H9 (cell line): ENCODE measurements around the gene ACSL6. TPM values are rescaled to one million over a fixed set of nuclear protein-coding genes. Genes with fewer than 3 reads are reported as not detected.

ENCODE experiments used
- DNase-seq: peaks from one replicate; pipeline ENCODE4 v3.0.0-alpha.2; 2017
- H2AFZ ChIP-seq: one replicate; pipeline ENCODE4 v1.6.1; 2013; ENCODE audit warnings: mild to moderate bottlenecking, low read length, control low read depth, moderate library complexity
- H2AK5ac ChIP-seq: 2 replicates; pipeline ENCODE4 v1.6.1; 2013; ENCODE audit warnings: low read length, control low read depth, mixed read lengths; ENCODE audit not compliant: insufficient read length
- H2BK120ac ChIP-seq: one replicate; pipeline ENCODE4 v1.6.1; 2013; ENCODE audit warnings: low read depth, mild to moderate bottlenecking, low read length, control low read depth, inconsistent platforms; ENCODE audit not compliant: poor library complexity, severe bottlenecking
- H2BK12ac ChIP-seq: 2 replicates; pipeline ENCODE4 v1.6.1; 2013; ENCODE audit warnings: low read length, control low read depth, mixed read lengths, low read depth; ENCODE audit not compliant: insufficient read length
- H2BK15ac ChIP-seq: 2 replicates; pipeline ENCODE4 v1.6.1; 2013; ENCODE audit warnings: low read depth, low read length, control low read depth
- H2BK20ac ChIP-seq: one replicate; pipeline ENCODE4 v1.6.1; 2013; ENCODE audit warnings: low read depth, mild to moderate bottlenecking, low read length, control low read depth, inconsistent platforms; ENCODE audit not compliant: poor library complexity, severe bottlenecking
- H2BK5ac ChIP-seq: 2 replicates; pipeline ENCODE4 v1.6.1; 2013; ENCODE audit warnings: low read length, control low read depth, mixed read lengths; ENCODE audit not compliant: insufficient read length
- H3K14ac ChIP-seq: 2 replicates; pipeline ENCODE4 v1.6.1; 2013; ENCODE audit warnings: low read length, control low read depth; ENCODE audit not compliant: insufficient read depth
- H3K18ac ChIP-seq: 2 replicates; pipeline ENCODE4 v1.6.1; 2013; ENCODE audit warnings: low read depth, mild to moderate bottlenecking, mixed read lengths, low read length, control low read depth; ENCODE audit not compliant: insufficient read length
- H3K23ac ChIP-seq: 2 replicates; pipeline ENCODE4 v1.6.1; 2013; ENCODE audit warnings: low read length, control low read depth, mixed read lengths, low read depth; ENCODE audit not compliant: insufficient read length
- H3K23me2 ChIP-seq: 2 replicates; pipeline ENCODE4 v1.6.1; 2013; ENCODE audit warnings: low read depth, mild to moderate bottlenecking, mixed read lengths, low read length, control low read depth; ENCODE audit not compliant: insufficient read length, poor library complexity, severe bottlenecking
- H3K27ac ChIP-seq: 2 replicates; pipeline ENCODE4 v1.5.1; 2013; ENCODE audit warnings: low read length, control low read depth, mixed read lengths, low read depth; ENCODE audit not compliant: insufficient read length
- H3K27me3 ChIP-seq: 2 replicates; pipeline ENCODE4 v1.6.1; 2013; ENCODE audit warnings: low read length, control low read depth, inconsistent platforms; ENCODE audit not compliant: insufficient read depth
- H3K4ac ChIP-seq: 2 replicates; pipeline ENCODE4 v1.6.1; 2013; ENCODE audit warnings: low read depth, mild to moderate bottlenecking, control low read depth, inconsistent platforms, low read length, moderate library complexity
- H3K4me1 ChIP-seq: 2 replicates; pipeline ENCODE4 v1.6.1; 2013; ENCODE audit warnings: low read length, control low read depth, inconsistent platforms; ENCODE audit not compliant: insufficient read depth
- H3K4me2 ChIP-seq: 2 replicates; pipeline ENCODE4 v1.6.1; 2013; ENCODE audit warnings: low read length, control low read depth, mixed read lengths; ENCODE audit not compliant: insufficient read length, insufficient read depth
- H3K56ac ChIP-seq: 2 replicates; pipeline ENCODE4 v1.6.1; 2013; ENCODE audit warnings: low read depth, mild to moderate bottlenecking, mixed read lengths, low read length, control low read depth; ENCODE audit not compliant: insufficient read length
- H3K79me1 ChIP-seq: 2 replicates; pipeline ENCODE4 v1.6.1; 2013; ENCODE audit warnings: low read depth, mild to moderate bottlenecking, moderate library complexity, low read length, control low read depth, inconsistent platforms; ENCODE audit not compliant: insufficient read depth, poor library complexity, severe bottlenecking
- H3K79me2 ChIP-seq: 2 replicates; pipeline ENCODE4 v1.6.1; 2013; ENCODE audit warnings: low read length, control low read depth, inconsistent platforms; ENCODE audit not compliant: insufficient read depth
- H3K9ac ChIP-seq: 2 replicates; pipeline ENCODE4 v1.6.1; 2013; ENCODE audit warnings: low read length, control low read depth, mixed read lengths; ENCODE audit not compliant: insufficient read length; ENCODE audit errors: extremely low read depth
- H3K9me3 ChIP-seq: one replicate; pipeline ENCODE4 v1.6.1; 2013; ENCODE audit warnings: low read depth, low read length, inconsistent platforms; ENCODE audit not compliant: control insufficient read depth
- H3T11ph ChIP-seq: one replicate; pipeline ENCODE4 v1.6.1; 2013; ENCODE audit warnings: mild to moderate bottlenecking, low read length, control low read depth, inconsistent platforms
- H4K20me1 ChIP-seq: one replicate; pipeline ENCODE4 v1.6.1; 2013; ENCODE audit not compliant: control insufficient read depth, insufficient read length, insufficient read depth
- H4K5ac ChIP-seq: 2 replicates; pipeline ENCODE4 v1.6.1; 2013; ENCODE audit warnings: low read depth, mild to moderate bottlenecking, mixed read lengths, low read length, control low read depth; ENCODE audit not compliant: insufficient read length
- H4K8ac ChIP-seq: replicated peaks from 2 replicates; pipeline ENCODE4 v1.6.1; 2013; ENCODE audit warnings: low read length, control low read depth, mixed read lengths, low read depth; ENCODE audit not compliant: insufficient read length
- H4K91ac ChIP-seq: 2 replicates; pipeline ENCODE4 v1.6.1; 2013; ENCODE audit warnings: low read depth, mild to moderate bottlenecking, moderate library complexity, mixed read lengths, low read length, control low read depth; ENCODE audit not compliant: insufficient read length
- H3K27ac Mint-ChIP-seq, 3 experiments: 2 replicates in 2 of 3; 3 replicates in 1 of 3; pipeline ENCODE4 v1.8.0; 2020 to 2021; ENCODE audit warnings: mixed read lengths in 3 of 3, mild to moderate bottlenecking in 1 of 3, moderate library complexity in 1 of 3
- H3K27me3 Mint-ChIP-seq: 2 replicates; pipeline ENCODE4 v1.8.0; 2021; ENCODE audit warnings: low read depth, mild to moderate bottlenecking, moderate library complexity, mixed read lengths
- H3K36me3 Mint-ChIP-seq, 3 experiments: 2 replicates in 2 of 3; 3 replicates in 1 of 3; pipeline ENCODE4 v1.8.0; 2020 to 2021; ENCODE audit warnings: low read depth in 3 of 3, mixed read lengths in 3 of 3; ENCODE audit not compliant: insufficient read depth in 1 of 3
- H3K4me1 Mint-ChIP-seq, 2 experiments: 2 replicates each; pipeline ENCODE4 v1.8.0; 2020; ENCODE audit warnings: mixed read lengths in 2 of 2
- H3K4me3 Mint-ChIP-seq, 2 experiments: 2 replicates in 1 of 2; 3 replicates in 1 of 2; pipeline ENCODE4 v1.8.0; 2020 to 2021; ENCODE audit warnings: mild to moderate bottlenecking in 2 of 2, mixed read lengths in 2 of 2, moderate library complexity in 1 of 2
- H3K9me3 Mint-ChIP-seq, 2 experiments: 2 replicates in 1 of 2; 3 replicates in 1 of 2; pipeline ENCODE4 v1.8.0; 2020; ENCODE audit warnings: mild to moderate bottlenecking in 2 of 2, mixed read lengths in 2 of 2, moderate library complexity in 1 of 2
- CTCF ChIP-seq: fragments of 200-600 bp; sonication (generic); conservative IDR thresholded peaks from 3 replicates; pipeline ENCODE4 v1.8.0; 2021; ENCODE audit warnings: antibody characterized with exemption, mild to moderate bottlenecking
- total RNA-seq: library from RNA; stranded (reverse); gene quantifications from 2 replicates; pipeline ENCODE4 v1.2.1, GENCODE V29; 2021

The ACSL6 gene
- total RNA-seq, 1 experiment from 2014 or later = 1.6 TPM

- Histone ChIP-seq H4K8ac (no peak overlapping the region), H3K23ac (no peak overlapping the region), H3K56ac (no peak overlapping the region), H3K27me3 (no peaks in the 10 kb centered on the region), H4K91ac (no peak overlapping the region), H3K79me1 (no peaks in the 10 kb centered on the region), H3T11ph (no peak overlapping the region), H3K9ac (no peak overlapping the region), H4K20me1 (no peaks in the 10 kb centered on the region), H4K5ac (no peak overlapping the region), H2AFZ (no peak overlapping the region), H3K27ac (no peak overlapping the region), H3K79me2 (no peaks in the 10 kb centered on the region), H2BK20ac (no peak overlapping the region), H3K14ac (no peak overlapping the region), H2BK120ac (no peak overlapping the region), H3K18ac (no peak overlapping the region), H2BK5ac (no peak overlapping the region), H3K23me2 (no peaks in the 10 kb centered on the region), H3K4me2 (no peak overlapping the region), H3K9me3 (no peaks in the 10 kb centered on the region), H3K4me1 (no peaks in the 10 kb centered on the region), H2BK12ac (no peak overlapping the region), H3K4ac (no peak overlapping the region), H2BK15ac (no peak overlapping the region), H2AK5ac (no peak overlapping the region)
- no peak for TF ChIP-seq CTCF
- peaks cover 4% of the 10 kb centered on the region; the same call in 1 of the 2 replicates for H3K27me3 Mint-ChIP-seq
- no peaks in the 10 kb centered on the region for H3K36me3 Mint-ChIP-seq
- H3K4me3 Mint-ChIP-seq = no peak overlapping the region
- no peaks in the 10 kb centered on the region for H3K9me3 Mint-ChIP-seq
- no peak overlapping the region for H3K27ac Mint-ChIP-seq
- H3K4me1 Mint-ChIP-seq = peaks cover 0 to 6% of the 10 kb centered on the region in 2 experiments; a peak in 2 of 4 replicates
- DNase-seq = no peak
Measured at GRCh38 chr5:132019337-132019736, 7.9 kb upstream of the ACSL6 start.
